Activated naive CD4-positive, alpha-beta T cell (primary cell): ENCODE results near the gene LGALS7B.
"Not testable (repeated sequence)": the region's sequence is repeated elsewhere in the genome, so short reads cannot be mapped to it uniquely, and the experiment has no call there.

Experiments used
- DNase-seq, 4 experiments: peaks; one replicate each; lab custom pipeline; 2025; lab: John Stamatoyannopoulos, UW

LGALS7B gene

DNA sequence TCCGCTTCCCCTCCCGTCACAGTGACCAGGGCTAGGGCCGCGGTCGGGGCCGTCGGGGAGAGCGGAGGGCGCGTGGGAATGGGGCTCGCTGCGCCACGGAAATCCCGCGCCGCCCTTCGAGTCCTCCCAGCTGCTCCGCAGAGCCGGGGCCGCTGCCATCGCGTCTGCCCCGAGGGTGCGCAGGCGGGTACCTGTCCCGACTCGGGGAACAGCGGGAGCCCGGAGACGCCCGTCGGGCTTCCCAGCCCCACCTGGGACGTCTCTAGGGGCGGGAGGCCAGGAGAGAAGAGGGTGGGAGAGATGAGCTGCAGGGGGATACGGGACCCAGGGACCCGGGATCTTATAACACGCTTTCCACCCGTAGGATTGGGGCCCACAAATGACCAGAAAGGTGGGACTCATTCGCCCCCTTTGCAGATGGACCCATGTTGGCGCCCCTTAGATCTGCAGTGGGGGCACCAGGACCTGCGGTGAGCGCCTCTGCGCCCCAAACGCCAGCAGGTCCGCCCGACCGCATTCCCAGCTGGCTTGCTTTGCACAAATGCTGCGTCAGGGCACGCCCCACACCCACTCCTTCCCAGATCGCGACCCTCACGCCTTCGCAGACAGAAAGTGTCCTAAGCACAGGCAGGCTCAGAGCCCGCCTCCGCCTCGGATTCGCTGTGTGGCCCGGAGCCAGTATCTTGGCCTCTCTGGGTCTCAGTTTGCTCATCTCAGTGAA, 18.6 kb upstream of the LGALS7B start:
- not testable (repeated sequence) for DNase-seq

- DNase-seq = not testable (repeated sequence)
Measured at GRCh38 chr19:38770949-38771275, 18.1 kb upstream of the LGALS7B start.

DNA sequence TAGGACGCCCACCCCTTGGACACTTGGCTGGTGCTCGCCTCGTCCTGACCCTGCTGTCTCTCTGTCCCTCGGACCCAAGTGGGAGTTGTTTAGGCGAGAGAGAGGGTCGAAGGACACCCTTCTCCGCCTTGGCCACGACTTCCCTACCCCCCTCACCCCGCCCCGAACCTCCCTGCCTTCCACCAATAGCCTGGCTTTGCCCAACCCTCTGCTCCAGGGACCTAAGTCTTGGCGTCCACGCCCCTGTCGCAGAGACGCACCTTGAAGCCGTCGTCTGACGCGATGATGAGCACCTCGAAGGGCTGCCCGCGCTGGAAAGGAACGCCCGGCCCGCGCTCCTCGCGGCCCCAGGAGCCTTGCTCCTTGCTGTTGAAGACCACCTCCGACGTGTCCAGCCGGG, 17.4 kb upstream of the LGALS7B start:
- DNase-seq = not testable (repeated sequence)

- no peak for DNase-seq
Measured at GRCh38 chr19:38773469-38774177, 15.4 kb upstream of the LGALS7B start, which contains the start of gene LGALS7. Gene LGALS7, minus strand, starts transcription at chr19:38773517. Its CDS starts 25 bp downstream, at chr19:38773492.

DNA sequence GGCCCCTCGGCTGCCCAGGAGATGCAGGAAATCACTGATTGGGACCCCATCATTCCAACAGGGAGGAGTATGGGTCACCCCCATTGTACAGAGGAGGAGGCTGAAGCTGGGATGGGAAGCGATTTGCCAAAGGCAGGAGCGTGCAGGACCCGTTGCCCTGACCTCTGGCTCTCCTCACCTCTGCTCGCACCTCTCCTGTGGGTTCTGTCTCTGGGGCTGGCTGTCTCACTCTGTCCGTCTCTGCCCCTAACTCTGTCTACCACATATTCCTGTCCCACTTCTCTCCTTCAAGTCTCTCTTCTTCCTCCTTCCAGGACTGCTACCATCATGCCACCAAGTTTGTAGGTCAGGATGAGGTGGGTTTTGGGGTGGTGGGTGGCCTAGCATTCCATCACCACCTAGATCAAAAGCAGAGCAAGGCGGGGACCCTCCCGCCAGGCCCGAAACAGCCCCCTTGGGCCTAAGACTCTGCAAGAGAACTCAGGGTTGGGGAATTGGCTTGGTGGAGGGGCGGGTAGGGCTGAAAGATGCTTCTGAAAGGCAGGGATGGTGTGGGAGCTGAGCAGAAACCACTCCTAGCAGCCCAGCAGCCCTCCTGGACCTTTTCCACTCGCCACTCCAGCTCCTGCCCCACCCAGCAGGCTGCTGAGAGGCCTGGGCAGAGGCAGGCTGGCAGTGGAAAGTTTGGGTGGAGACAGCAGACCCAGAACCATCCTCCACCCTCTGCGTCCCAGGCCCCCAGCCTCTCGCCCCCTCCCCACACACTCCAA, 14.6 kb upstream of the LGALS7B start:
- no peak for DNase-seq

- no peak for DNase-seq
Measured at GRCh38 chr19:38778733-38779132, 10.3 kb upstream of the LGALS7B start.

DNA sequence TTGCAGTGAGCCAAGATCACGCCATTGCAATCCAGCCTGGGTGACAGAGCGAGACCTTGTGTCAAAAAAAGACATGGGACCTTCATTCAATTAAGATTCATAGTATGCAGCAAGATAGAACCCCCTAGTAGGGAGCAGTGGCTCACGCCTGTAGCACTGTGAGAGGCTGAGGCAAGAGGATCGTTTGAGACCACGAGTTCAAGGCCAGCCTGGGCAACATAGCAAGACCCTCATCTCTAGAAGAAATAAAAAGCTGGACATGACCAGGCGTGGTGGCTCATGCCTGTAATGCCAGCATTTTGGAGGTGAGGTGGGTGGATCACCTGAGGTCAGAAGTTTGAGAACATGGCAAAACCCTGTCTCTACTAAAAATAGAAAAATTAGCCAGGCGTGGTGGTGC, 8.6 kb upstream of the LGALS7B start:
- no peak for DNase-seq

- DNase-seq = no peak
Measured at GRCh38 chr19:38781058-38781457, 7.9 kb upstream of the LGALS7B start.

DNA sequence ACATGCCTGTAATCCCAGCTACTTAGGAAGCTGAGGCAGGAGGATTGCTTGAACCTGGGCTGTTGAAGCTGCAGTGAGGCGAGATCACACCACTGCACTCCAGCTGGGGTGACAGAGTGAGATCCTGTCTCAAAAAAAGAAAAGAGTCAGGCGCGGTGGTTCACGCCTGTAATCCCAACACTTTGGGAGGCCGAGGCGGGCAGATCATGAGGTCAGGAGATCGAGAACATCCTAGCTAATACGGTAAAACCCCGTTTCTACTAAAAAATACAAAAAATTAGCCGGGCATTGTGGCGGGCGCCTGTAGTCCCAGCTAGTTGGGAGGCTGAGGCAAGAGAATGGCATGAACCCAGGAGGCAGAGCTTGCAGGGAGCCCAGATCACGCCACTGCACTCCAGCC, 6.8 kb upstream of the LGALS7B start:
- DNase-seq = not testable (repeated sequence)

GRCh38 chr19:38784224-38784623, 4.8 kb upstream of the LGALS7B start:
- DNase-seq = no peak

DNA sequence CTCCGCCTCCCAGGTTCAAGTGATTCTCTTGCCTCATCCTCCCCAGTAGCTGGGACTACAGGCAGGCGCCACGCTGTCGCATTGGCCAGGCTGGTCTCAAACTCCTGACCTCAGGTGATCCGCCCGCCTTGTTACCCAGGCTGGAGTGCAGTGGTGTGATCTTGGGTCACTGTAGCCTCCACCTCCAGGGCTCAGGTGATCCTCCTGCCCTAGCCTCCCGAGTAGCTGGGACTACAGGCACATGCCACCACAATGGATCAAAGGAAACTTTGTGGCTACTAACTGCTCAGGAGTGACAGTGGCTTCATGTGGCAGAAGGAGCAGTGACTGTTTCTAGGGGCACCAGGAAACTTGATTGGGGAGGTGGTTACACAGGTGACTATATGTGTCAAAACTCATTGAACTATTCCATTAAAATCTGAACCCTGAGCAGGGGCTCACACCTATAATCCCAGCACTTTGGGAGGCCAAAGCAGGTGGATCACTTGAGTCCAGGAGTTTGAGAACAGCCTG, 3.8 kb upstream of the LGALS7B start:
- DNase-seq = no peak

DNA sequence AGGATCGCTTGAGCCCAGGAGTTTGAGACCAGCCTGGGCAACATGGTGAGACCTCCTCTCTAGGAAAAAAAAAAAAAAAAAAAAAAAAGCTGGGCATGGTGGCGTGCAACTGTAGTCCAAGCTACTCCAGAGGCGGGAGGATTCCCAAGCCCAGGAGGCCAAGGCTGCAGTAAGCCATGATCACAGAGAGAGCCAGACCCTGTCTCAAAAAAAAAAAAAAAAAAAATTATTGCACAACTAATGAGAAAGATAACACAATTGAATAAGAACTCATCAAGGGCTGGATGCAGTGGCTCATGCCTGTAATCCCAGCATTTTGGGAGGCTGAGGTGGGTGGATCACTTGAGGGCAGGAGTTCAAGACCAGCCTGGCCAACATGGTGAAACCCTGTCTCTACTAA, 2.9 kb upstream of the LGALS7B start:
- not testable (repeated sequence) for DNase-seq

DNA sequence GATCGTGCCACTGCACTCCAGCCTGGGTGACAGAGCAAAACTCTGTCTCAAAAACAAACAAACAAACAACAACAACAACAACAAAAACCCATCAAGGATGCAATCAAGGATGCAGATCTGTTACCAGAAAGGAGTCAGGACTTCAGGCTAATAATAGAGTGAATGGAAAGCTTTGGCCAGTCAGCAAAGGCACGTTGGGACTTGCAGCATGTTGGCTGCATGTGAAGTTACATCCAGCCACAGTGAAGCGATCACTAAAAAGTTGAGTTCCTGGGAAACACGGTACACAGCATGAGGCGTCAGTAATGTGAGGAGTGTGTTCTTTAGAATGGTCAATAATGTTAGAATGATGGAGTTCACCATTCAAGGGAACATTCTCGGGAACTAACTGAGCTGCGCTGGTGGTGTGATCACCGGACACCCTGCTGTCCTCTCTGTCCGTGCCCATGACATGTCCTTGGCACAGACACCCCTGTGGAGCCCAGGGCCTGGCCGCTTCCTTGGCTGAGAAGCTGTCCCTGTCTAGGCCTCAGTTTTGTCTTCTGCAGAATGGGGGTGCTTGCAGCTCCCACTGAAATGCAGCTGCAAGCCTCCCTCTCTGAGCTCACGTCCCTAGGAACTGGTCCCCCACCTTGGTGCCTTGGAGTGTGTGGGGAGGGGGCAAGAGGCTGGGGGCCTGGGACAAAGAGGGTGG, 2.3 kb upstream of the LGALS7B start:
- DNase-seq = no peak

- DNase-seq = not testable (repeated sequence)
Measured at GRCh38 chr19:38790507-38791403, 1.8 kb downstream of the LGALS7B start.

DNA sequence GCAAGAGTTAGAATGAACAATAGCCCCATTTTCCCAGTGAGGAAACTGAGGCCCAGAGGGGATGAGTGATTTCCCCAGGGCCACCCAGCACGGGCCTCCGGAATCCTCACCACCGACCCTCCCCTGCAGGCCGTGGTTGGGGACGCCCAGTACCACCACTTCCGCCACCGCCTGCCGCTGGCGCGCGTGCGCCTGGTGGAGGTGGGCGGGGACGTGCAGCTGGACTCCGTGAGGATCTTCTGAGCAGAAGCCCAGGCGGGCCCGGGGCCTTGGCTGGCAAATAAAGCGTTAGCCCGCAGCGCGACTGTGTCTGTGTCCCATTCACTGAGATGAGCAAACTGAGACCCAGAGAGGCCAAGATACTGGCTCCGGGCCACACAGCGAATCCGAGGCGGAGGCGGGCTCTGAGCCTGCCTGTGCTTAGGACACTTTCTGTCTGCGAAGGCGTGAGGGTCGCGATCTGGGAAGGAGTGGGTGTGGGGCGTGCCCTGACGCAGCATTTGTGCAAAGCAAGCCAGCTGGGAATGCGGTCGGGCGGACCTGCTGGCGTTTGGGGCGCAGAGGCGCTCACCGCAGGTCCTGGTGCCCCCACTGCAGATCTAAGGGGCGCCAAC, 2.6 kb downstream of the LGALS7B start:
- DNase-seq = not testable (repeated sequence)

DNA sequence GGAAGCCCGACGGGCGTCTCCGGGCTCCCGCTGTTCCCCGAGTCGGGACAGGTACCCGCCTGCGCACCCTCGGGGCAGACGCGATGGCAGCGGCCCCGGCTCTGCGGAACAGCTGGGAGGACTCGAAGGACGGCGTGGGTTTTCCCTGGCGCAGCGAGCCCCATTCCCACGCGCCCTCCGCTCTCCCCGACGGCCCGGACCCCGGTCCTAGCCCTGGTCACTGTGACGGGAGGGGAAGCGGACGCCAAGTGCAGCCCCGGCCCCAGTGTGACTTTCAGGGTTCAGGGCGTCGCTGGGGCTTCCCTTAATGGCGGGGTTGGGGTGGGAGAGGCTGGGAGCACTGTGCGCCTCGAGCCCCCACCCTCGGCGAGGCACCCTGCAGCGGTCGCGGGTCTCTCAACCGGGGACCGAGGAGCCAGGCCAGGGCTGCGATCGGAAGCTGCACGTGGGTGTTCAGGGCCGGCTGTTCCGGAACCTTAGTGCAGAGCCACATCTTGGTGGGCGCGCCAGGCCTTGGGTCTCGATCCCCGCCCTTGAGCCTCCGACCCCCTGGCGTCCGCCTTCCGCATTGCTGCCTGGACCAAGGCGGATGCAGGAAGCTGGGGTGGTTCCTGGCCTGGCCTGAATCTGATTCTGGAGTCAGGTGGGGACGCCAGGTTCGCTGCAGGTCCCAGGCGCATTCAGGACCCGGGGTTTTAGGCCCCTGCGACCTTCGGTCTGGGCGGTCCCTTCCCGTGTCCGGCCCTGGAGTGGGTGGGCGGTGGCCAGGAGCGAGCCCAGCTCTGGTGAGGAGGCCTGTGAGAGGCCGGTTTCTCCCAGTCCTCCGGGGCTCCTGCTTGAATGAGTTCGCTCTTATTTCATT, 3.5 kb downstream of the LGALS7B start:
- DNase-seq = peak in 2 of 4 experiments; percentile 15 to 21

GRCh38 chr19:38793177-38793576, 4.2 kb downstream of the LGALS7B start:
- no peak for DNase-seq

- no peak for DNase-seq
Measured at GRCh38 chr19:38793671-38794070, 4.7 kb downstream of the LGALS7B start.

DNA sequence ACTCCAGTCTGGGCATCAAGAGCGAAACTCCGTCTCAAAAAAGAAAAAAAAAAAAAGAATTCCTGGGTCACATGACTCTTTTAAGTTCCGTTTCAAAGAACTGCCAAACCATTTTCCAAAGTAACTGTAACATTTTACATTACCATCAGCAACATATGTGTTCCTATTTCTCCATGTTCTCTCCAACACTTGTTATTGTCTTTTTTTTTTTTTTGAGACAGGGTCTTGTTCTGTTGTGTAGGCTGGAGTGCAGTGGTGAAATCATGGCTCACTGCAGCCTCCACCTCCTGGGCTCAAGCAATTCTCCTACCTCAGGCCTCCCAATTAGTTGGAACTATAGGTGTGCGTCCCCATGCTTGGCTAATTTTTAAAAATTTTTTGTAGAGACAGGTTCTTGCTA, 6.5 kb downstream of the LGALS7B start:
- no peak for DNase-seq

DNA sequence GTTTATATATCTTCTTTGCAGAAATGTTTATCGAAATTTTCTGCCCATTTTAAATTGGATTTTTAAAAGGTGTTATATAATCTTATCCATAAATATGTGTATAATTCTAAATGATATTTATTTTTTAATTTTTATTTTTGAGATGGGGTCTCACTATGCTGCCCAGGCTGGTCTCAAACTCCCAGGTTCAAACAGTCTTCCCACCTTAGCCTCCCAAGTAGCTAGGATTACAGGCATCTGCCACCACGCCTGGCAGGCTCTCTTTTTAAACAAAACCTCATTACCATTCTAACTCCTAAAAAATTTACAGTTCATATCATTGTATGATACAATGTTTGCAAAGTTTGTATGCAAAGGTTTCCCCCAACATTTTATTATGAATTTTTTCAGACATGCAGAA, 7.2 kb downstream of the LGALS7B start:
- no peak for DNase-seq
